MM.1S (cell line): Measurements from ENCODE around the gene ATP6AP1.

Experiments
- DNase-seq: peaks from one replicate; pipeline ENCODE4 v3.0.0-alpha.2; 2015
- H2AFZ ChIP-seq: fragments of 300-600 bp; sonication (generic); 2 replicates; pipeline ENCODE4 v1.6.0; 2016; ENCODE audit warnings: antibody characterized with exemption, low read length
- H3F3A ChIP-seq: fragments of 300-600 bp; sonication (generic); 2 replicates; pipeline ENCODE4 v1.6.1; 2016; ENCODE audit warnings: mild to moderate bottlenecking, antibody characterized with exemption, low read length, moderate library complexity, mixed read lengths; ENCODE audit not compliant: insufficient read depth
- H3K27ac ChIP-seq: fragments of 300-600 bp; sonication (generic); 2 replicates; pipeline ENCODE4 v1.5.1; 2016; ENCODE audit warnings: mild to moderate bottlenecking, low read length
- H3K27me3 ChIP-seq: fragments of 300-600 bp; sonication (generic); replicated peaks from 2 replicates; pipeline ENCODE4 v1.6.0; 2016; ENCODE audit warnings: low read length; ENCODE audit not compliant: insufficient read depth
- H3K36me3 ChIP-seq: fragments of 300-600 bp; sonication (generic); replicated peaks from 2 replicates; pipeline ENCODE4 v1.6.1; 2016; ENCODE audit warnings: mild to moderate bottlenecking, low read length, mixed read lengths; ENCODE audit not compliant: insufficient read depth
- H3K4me1 ChIP-seq: fragments of 300-600 bp; sonication (generic); 2 replicates; pipeline ENCODE4 v1.6.1; 2016; ENCODE audit warnings: low read length, mixed read lengths
- H3K4me2 ChIP-seq: fragments of 300-600 bp; sonication (generic); 2 replicates; pipeline ENCODE4 v1.6.0; 2016; ENCODE audit warnings: low read depth, low read length
- H3K4me3 ChIP-seq: fragments of 300-600 bp; sonication (generic); 2 replicates; pipeline ENCODE4 v1.5.1; 2016; ENCODE audit warnings: low read length, mixed read lengths
- H3K79me2 ChIP-seq: fragments of 300-600 bp; sonication (generic); 2 replicates; pipeline ENCODE4 v1.6.1; 2016; ENCODE audit warnings: mixed run types, low read length, mixed read lengths
- H3K9ac ChIP-seq: fragments of 300-600 bp; sonication (generic); 2 replicates; pipeline ENCODE4 v1.6.1; 2016; ENCODE audit warnings: low read length, mixed read lengths
- H3K9me2 ChIP-seq: fragments of 300-600 bp; sonication (generic); replicated peaks from 2 replicates; pipeline ENCODE4 v1.6.1; 2016; ENCODE audit warnings: mild to moderate bottlenecking, low read length, mixed read lengths; ENCODE audit not compliant: insufficient read depth
- H3K9me3 ChIP-seq: fragments of 300-600 bp; sonication (generic); replicated peaks from 2 replicates; pipeline ENCODE4 v1.6.1; 2016; ENCODE audit warnings: mild to moderate bottlenecking, low read length, mixed read lengths; ENCODE audit not compliant: insufficient read depth
- H4K20me1 ChIP-seq: fragments of 300-600 bp; sonication (generic); 2 replicates; pipeline ENCODE4 v1.6.1; 2016; ENCODE audit warnings: mild to moderate bottlenecking, low read length, moderate library complexity, mixed read lengths; ENCODE audit not compliant: insufficient read depth
- CTCF ChIP-seq: fragments of 300-600 bp; sonication (generic); IDR thresholded peaks from 2 replicates; pipeline ENCODE4 v1.5.1; 2016; ENCODE audit warnings: antibody characterized with exemption, low read length, mixed read lengths
- EZH2 ChIP-seq: fragments of 300-600 bp; sonication (generic); optimal IDR thresholded peaks from 2 replicates; pipeline ENCODE3; 2017; ENCODE audit warnings: low read depth, mild to moderate bottlenecking, antibody characterized with exemption, low read length, mixed read lengths
- EZH2phosphoT487 ChIP-seq: fragments of 300-600 bp; sonication (generic); IDR thresholded peaks from 2 replicates; pipeline ENCODE4 v1.6.1; 2018; ENCODE audit warnings: antibody characterized with exemption, low read length

ATP6AP1 gene

GRCh38 chrX:154408659-154409221 is 19.7 kb upstream of the ATP6AP1 start:
- Histone ChIP-seq H4K20me1 (no peaks in the 10 kb centered on the region), H3K27ac (peak overlapping the region; percentile 26; the same call in 1 of the 2 replicates), H3K79me2 (peaks cover 12% of the 10 kb centered on the region; the same call in 1 of the 2 replicates), H3K9me2 (no peaks in the 10 kb centered on the region), H3F3A (peaks cover 10% of the 10 kb centered on the region; the same call in 1 of the 2 replicates), H3K9ac (peak overlapping the region; percentile 38), H3K4me1 (peaks cover 6% of the 10 kb centered on the region; the same call in 1 of the 2 replicates), H2AFZ (no peak overlapping the region; the same call in 1 of the 2 replicates), H3K9me3 (no peaks in the 10 kb centered on the region), H3K36me3 (no peaks in the 10 kb centered on the region), H3K4me3 (peak overlapping the region; percentile 54), H3K4me2 (peak overlapping the region; percentile 86), H3K27me3 (no peaks in the 10 kb centered on the region)
- TF ChIP-seq EZH2phosphoT487 = no peak
- no peak for TF ChIP-seq CTCF
- no peak for TF ChIP-seq EZH2
- peak; percentile 6 for DNase-seq

- H3K9me3 ChIP-seq = no peaks in the 10 kb centered on the region
- H3K4me1 ChIP-seq = peaks cover 6% of the 10 kb centered on the region; the same call in 1 of the 2 replicates
- peaks cover 10% of the 10 kb centered on the region; the same call in 1 of the 2 replicates for H3F3A ChIP-seq
- H2AFZ ChIP-seq = peak within 1 kb of the TSS; percentile 42; the same call in 1 of the 2 replicates
- no peaks in the 10 kb centered on the region for H4K20me1 ChIP-seq
- H3K27ac ChIP-seq = peak within 1 kb of the TSS; percentile 26; the same call in 1 of the 2 replicates
- H3K27me3 ChIP-seq = no peaks in the 10 kb centered on the region
- DNase-seq = peak; percentile 69
- peak within 1 kb of the TSS; percentile 38 for H3K9ac ChIP-seq
- H3K36me3 ChIP-seq = no peaks in the 10 kb centered on the region
- peaks cover 12% of the 10 kb centered on the region; the same call in 1 of the 2 replicates for H3K79me2 ChIP-seq
- peak within 1 kb of the TSS; percentile 86 for H3K4me2 ChIP-seq
- TF ChIP-seq CTCF (no peak), EZH2phosphoT487 (no peak), EZH2 (no peak)
- no peaks in the 10 kb centered on the region for H3K9me2 ChIP-seq
- peak within 1 kb of the TSS; percentile 54 for H3K4me3 ChIP-seq
Observed at GRCh38 chrX:154409222-154409871, 19.1 kb upstream of the ATP6AP1 start, which contains the start of gene DNASE1L1. Gene DNASE1L1, minus strand, starts transcription at chrX:154409254. Its CDS starts 3,686 bp downstream, at chrX:154405568.

GRCh38 chrX:154411981-154412340 is 16.5 kb upstream of the ATP6AP1 start:
- peak overlapping the region; percentile 80 for H3K9ac ChIP-seq
- H3K27ac ChIP-seq = peak overlapping the region; percentile 69; the same call in 1 of the 2 replicates
- H3K36me3 ChIP-seq = no peaks in the 10 kb centered on the region
- H3K4me1 ChIP-seq = peaks cover 6% of the 10 kb centered on the region; the same call in 1 of the 2 replicates
- H3K27me3 ChIP-seq = no peaks in the 10 kb centered on the region
- peak overlapping the region; percentile 91; the same call in 1 of the 2 replicates for H3K4me2 ChIP-seq
- H2AFZ ChIP-seq = peak overlapping the region; percentile 53
- H4K20me1 ChIP-seq = no peaks in the 10 kb centered on the region
- peaks cover 10% of the 10 kb centered on the region; the same call in 1 of the 2 replicates for H3F3A ChIP-seq
- DNase-seq = peak; percentile 34
- H3K4me3 ChIP-seq = peak overlapping the region; percentile 76
- no peaks in the 10 kb centered on the region for H3K9me2 ChIP-seq
- H3K9me3 ChIP-seq = no peaks in the 10 kb centered on the region
- TF ChIP-seq EZH2 (no peak), CTCF (no peak), EZH2phosphoT487 (no peak)
- peaks cover 12% of the 10 kb centered on the region; the same call in 1 of the 2 replicates for H3K79me2 ChIP-seq
